ENCODE measurements around the gene SCN10A. TPM values are rescaled to one million over a fixed set of nuclear protein-coding genes. Genes with fewer than 3 reads are reported as not detected.

Gene SCN10A
- total RNA-seq, 2 donors from 2014 or later: not detected

DNA sequence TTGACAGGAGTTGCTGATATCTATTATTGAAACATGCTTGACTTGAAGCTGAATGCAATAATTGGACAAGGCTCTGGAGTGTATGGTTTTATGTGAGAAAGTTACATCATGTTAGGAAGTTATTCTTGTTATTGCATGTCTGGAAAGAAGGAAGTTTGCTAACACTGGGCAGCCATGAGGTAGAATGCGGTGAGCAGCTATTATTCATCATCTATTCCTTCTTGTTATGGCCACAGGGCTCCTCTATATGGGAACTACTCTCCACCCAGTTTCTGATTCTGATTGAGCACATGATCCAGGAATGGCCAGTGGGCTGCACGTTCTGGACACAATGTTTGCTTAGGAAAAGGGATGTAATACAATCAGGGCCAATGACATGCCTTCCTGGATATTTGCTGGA lies 128.7 kb downstream of the SCN10A start:
- intact Hi-C loops (cut with DNase I): no loop called here
- Histone ChIP-seq H3K9me3 (no peaks in the 10 kb centered on the region), H3K4me1 (replicated peaks) (no peaks in the 10 kb centered on the region), H3K4me3 (no peak overlapping the region), H3K27me3 (replicated peaks; ENCODE audit: insufficient read depth) (no peaks in the 10 kb centered on the region), H3K27ac (no peak overlapping the region), H3K36me3 (no peaks in the 10 kb centered on the region)
- TF ChIP-seq CTCF (IDR thresholded peaks at IDR 0.05) (no peak), POLR2AphosphoS5 (IDR thresholded peaks at IDR 0.05) (no peak), POLR2A (IDR thresholded peaks at IDR 0.05) (no peak)
- no peak for DNase-seq (ENCODE audit: low spot score)
- 61% methylated on average over 2 of the region's 2 CpGs for WGBS

DNA sequence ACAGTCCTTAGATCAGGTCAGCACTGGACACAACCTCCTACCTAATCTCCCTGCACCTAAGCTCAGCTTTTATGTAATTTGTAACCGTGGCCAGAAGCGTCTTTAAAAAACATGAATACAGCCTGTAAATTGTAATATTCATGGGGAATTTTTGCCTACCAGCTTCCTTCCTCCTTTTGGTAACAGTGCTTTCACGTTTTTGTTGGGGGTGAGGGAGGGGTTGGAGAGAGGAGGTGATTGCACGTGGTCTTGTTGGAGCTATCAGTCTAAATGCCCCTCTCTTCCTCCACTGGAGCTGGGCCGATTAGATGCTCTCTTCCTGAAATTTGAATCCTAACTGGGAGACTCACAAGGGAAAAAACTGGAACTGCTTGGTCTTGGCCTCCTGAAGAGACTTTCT lies 131.5 kb downstream of the SCN10A start:
- Histone ChIP-seq H3K9me3 (no peaks in the 10 kb centered on the region), H3K27ac (no peak overlapping the region), H3K4me1 (replicated peaks) (no peaks in the 10 kb centered on the region), H3K36me3 (no peaks in the 10 kb centered on the region), H3K4me3 (no peak overlapping the region), H3K27me3 (replicated peaks; ENCODE audit: insufficient read depth) (no peaks in the 10 kb centered on the region)
- DNase-seq (ENCODE audit: low spot score): no peak
- TF ChIP-seq POLR2AphosphoS5 (IDR thresholded peaks at IDR 0.05) (no peak), POLR2A (IDR thresholded peaks at IDR 0.05) (no peak), CTCF (IDR thresholded peaks at IDR 0.05) (no peak)
- 42% methylated on average over 5 of the region's 5 CpGs for WGBS
- intact Hi-C loops (cut with DNase I): no loop called here

GRCh38 chr3:38669668-38670067 lies 146.3 kb downstream of the SCN10A start:
- Histone ChIP-seq H3K4me1 (replicated peaks) (no peaks in the 10 kb centered on the region), H3K9me3 (no peaks in the 10 kb centered on the region), H3K27ac (no peak overlapping the region), H3K27me3 (replicated peaks; ENCODE audit: insufficient read depth) (no peaks in the 10 kb centered on the region), H3K36me3 (no peaks in the 10 kb centered on the region), H3K4me3 (no peak overlapping the region)
- TF ChIP-seq CTCF (IDR thresholded peaks at IDR 0.05) (no peak), POLR2A (IDR thresholded peaks at IDR 0.05) (no peak), POLR2AphosphoS5 (IDR thresholded peaks at IDR 0.05) (no peak)
- 15% methylated on average over 4 of the region's 4 CpGs for WGBS
- intact Hi-C loops (cut with DNase I): no loop called here
- no peak for DNase-seq (ENCODE audit: low spot score)

DNA sequence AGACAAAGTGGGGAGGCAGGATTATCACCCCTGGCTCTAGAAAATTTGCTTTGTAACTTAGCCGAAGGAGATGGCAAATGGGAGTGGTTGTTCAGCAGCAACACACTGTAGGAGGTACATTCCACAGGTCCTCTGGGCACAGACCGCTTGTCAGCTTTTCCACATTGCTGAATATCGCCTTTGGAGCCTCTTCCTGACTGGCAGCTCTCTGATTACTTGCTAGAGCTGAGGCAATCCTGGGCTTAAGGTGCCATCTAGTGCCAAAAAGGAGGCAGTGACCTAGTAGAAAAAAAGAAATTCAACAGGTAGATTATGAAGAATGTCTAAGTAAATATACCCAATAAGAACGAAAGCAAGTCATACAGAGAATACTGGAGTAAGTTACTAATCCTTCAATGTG lies 153.5 kb downstream of the SCN10A start:
- Histone ChIP-seq H3K4me1 (replicated peaks) (no peaks in the 10 kb centered on the region), H3K9me3 (no peaks in the 10 kb centered on the region), H3K36me3 (no peaks in the 10 kb centered on the region), H3K27me3 (replicated peaks; ENCODE audit: insufficient read depth) (peaks cover 6% of the 10 kb centered on the region), H3K27ac (no peak overlapping the region), H3K4me3 (no peak overlapping the region)
- intact Hi-C loops (cut with DNase I): no loop called here
- DNase-seq (ENCODE audit: low spot score): no peak
- WGBS: 44% methylated on average over 4 of the region's 4 CpGs
- TF ChIP-seq POLR2AphosphoS5 (IDR thresholded peaks at IDR 0.05): no peak
- TF ChIP-seq CTCF (IDR thresholded peaks at IDR 0.05): no peak

- Histone ChIP-seq H3K4me1 (replicated peaks) (no peaks in the 10 kb centered on the region), H3K27ac (no peak overlapping the region), H3K9me3 (no peaks in the 10 kb centered on the region), H3K4me3 (no peak overlapping the region), H3K36me3 (no peaks in the 10 kb centered on the region), H3K27me3 (replicated peaks; ENCODE audit: insufficient read depth) (peaks cover 6% of the 10 kb centered on the region)
- intact Hi-C loops (cut with DNase I): no loop called here
- no peak for TF ChIP-seq CTCF (IDR thresholded peaks at IDR 0.05)
- no peak for TF ChIP-seq POLR2A (IDR thresholded peaks at IDR 0.05)
- TF ChIP-seq POLR2AphosphoS5 (IDR thresholded peaks at IDR 0.05): no peak
- WGBS: 16% methylated on average over 9 of the region's 9 CpGs
- no peak for DNase-seq (ENCODE audit: low spot score)
Measured at GRCh38 chr3:38658841-38659240, 157.2 kb downstream of the SCN10A start.
